ENCODE measurements around the gene HELZ.
"Not testable (repeated sequence)": the region's sequence is repeated elsewhere in the genome, so short reads cannot be mapped to it uniquely, and the experiment has no call there.

The HELZ gene

GRCh38 chr17:67183531-67183930 is 61.5 kb downstream of the HELZ start:
- DNase-seq, result no peak

- no peak for DNase-seq
These were observed 63.2 kb downstream of the HELZ start for GRCh38 chr17:67181825-67182224.

- no peak for DNase-seq
These were observed 64.7 kb downstream of the HELZ start for GRCh38 chr17:67180275-67180674.

- DNase-seq, result no peak
These were observed 66.4 kb downstream of the HELZ start for GRCh38 chr17:67178555-67178954.

- DNase-seq, result no peak
These were observed 67.3 kb downstream of the HELZ start for GRCh38 chr17:67177732-67178131.

GRCh38 chr17:67174190-67174589 is 70.8 kb downstream of the HELZ start:
- no peak for DNase-seq

- DNase-seq, result no peak
These were observed 73.4 kb downstream of the HELZ start for GRCh38 chr17:67171560-67171959.

GRCh38 chr17:67168496-67168895 is 76.5 kb downstream of the HELZ start:
- no peak for DNase-seq

- no peak for DNase-seq
These were observed 79.8 kb downstream of the HELZ start for GRCh38 chr17:67165201-67165600.

- DNase-seq, result no peak
These were observed 80.7 kb downstream of the HELZ start for GRCh38 chr17:67164302-67164701.

GRCh38 chr17:67162771-67163170 is 82.2 kb downstream of the HELZ start:
- DNase-seq, result no peak

- no peak for DNase-seq
These were observed 83.4 kb downstream of the HELZ start for GRCh38 chr17:67161573-67161972.

- no peak for DNase-seq
These were observed 84.2 kb downstream of the HELZ start for GRCh38 chr17:67160791-67161190.

- DNase-seq, result no peak
These were observed 87.0 kb downstream of the HELZ start for GRCh38 chr17:67157732-67158639.

GRCh38 chr17:67156269-67157199 is 88.5 kb downstream of the HELZ start:
- DNase-seq, result no peak

GRCh38 chr17:67152824-67153223 is 92.2 kb downstream of the HELZ start:
- DNase-seq, result no peak

- DNase-seq, result no peak
These were observed 93.3 kb downstream of the HELZ start for GRCh38 chr17:67151717-67152116.

- DNase-seq, result no peak
These were observed 94.2 kb downstream of the HELZ start for GRCh38 chr17:67150826-67151225.

GRCh38 chr17:67148352-67148751 is 96.6 kb downstream of the HELZ start:
- no peak for DNase-seq

- no peak for DNase-seq
These were observed 99.7 kb downstream of the HELZ start for GRCh38 chr17:67145183-67145805.

GRCh38 chr17:67143318-67143717 is 101.7 kb downstream of the HELZ start:
- no peak for DNase-seq

- DNase-seq, result not testable (repeated sequence)
These were observed 103.0 kb downstream of the HELZ start for GRCh38 chr17:67142030-67142429.

Measured in islet precursor cell (in vitro differentiated cells).